HL-60/S4 treated with retinoic acid at 250 ng/mL for 4 days and 3 days (cell line): ENCODE measurements around the gene RSU1.

Experiments used
- in situ Hi-C: fragments of 300-500 bp; cut with MboI; formaldehyde crosslinking; loops from 2 replicates; pipeline ENCODE4 v1.7.0; 2022; ENCODE audit warnings: low sequenced_read_pairs

The RSU1 gene

GRCh38 chr10:16686054-16686902 is 130.9 kb downstream of the RSU1 start:
- in situ Hi-C loops = no loop called here

DNA sequence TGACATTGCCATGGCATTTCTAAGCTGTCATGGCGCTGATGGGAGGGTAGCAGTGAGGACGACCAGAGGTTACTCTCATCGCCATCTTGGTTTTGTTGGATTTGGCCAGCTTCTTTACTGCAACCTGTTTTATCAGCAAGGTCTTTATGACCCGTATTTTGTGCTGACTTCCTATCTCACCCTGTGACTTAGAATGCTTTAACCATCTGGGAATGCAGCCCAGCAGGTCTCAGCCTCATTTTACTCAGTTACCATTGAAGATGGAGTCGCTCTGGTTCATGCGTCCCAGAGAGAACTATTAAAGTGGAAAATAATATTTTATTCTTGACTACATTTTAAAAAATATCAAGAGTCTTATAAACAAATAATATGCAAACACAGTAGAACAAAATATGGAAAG is 131.7 kb downstream of the RSU1 start:
- in situ Hi-C loops = no loop called here

DNA sequence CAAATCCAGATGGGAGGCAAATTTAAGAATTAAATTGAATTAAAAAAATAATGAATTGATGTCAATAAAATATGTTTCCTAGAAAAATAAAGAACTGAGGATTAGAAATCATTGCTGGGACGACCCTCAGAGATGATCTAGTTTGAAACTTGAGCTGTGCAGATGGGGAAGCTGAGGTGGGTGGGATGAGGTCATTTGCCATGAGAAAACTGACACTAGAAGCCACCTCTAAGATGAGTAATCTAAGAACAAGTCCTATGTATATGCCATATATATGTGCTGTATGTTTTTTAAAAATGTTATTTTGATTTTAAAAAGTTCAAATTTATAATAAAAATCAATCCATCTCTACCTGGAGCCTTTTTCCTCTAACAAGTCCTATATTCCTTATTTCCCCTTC is 135.7 kb downstream of the RSU1 start:
- in situ Hi-C loops = no loop called here

DNA sequence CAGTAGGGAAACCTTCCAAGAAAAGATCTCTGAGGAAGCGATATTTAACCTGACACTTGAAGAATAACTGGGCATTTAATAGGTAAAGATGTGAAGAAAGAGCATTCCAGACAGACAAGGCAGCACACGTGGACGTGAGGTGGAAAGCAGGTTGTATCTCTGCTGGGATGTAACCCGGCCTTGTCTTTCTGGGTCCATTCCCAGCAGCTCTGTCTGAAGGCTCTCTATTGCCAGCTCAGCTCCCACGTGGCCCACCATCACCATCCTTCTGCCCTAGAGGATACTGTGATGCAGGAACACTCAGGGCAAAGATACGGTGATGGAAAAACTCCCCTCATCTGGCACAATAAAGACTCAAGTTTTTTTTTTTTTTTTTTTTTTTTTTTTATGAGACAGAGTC is 137.7 kb downstream of the RSU1 start:
- in situ Hi-C loops = no loop called here

GRCh38 chr10:16675334-16675733 is 141.9 kb downstream of the RSU1 start:
- in situ Hi-C loops = no loop called here

- in situ Hi-C loops = no loop called here
Measured at GRCh38 chr10:16674147-16674703, 143.0 kb downstream of the RSU1 start.

DNA sequence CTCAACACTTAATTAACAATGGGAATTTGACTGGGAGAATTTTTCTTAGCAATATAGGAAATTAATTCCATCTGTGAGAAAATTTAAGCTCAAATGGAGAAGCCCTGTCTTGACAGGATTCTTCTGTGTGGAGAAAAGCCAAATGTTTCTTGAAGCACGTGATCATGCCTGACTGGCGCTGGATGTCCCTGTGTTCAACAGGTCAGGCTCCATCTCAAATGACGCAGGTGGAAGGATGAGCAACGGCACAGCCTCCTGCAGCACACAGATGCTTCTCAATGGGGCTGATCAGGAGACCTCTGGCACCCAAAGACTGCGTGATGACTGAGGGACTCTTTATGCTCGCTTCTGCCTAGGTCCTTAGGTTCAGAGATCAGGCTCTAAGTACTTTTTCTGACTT is 143.8 kb downstream of the RSU1 start:
- in situ Hi-C loops = no loop called here

DNA sequence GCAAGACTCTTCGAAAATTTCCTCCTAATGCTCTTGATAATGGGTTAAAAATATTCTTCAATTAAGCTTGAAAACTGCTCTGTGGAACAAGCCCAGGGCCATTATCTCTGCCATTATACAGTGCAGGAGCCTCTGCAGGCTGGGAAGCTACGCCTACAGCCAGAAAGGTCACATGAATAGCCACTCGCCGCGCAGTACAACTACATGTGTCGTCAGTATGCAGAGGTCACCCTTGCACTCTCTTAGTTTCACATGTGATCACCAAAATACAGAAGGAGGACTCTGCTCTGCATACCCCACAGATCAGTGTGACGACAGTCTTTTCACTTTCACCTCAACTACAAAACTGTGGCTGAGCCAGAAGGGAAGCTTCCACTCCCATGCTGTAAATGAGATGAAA is 153.8 kb downstream of the RSU1 start:
- in situ Hi-C loops = no loop called here

- in situ Hi-C loops = no loop called here
Measured at GRCh38 chr10:16662923-16663322, 154.3 kb downstream of the RSU1 start.

DNA sequence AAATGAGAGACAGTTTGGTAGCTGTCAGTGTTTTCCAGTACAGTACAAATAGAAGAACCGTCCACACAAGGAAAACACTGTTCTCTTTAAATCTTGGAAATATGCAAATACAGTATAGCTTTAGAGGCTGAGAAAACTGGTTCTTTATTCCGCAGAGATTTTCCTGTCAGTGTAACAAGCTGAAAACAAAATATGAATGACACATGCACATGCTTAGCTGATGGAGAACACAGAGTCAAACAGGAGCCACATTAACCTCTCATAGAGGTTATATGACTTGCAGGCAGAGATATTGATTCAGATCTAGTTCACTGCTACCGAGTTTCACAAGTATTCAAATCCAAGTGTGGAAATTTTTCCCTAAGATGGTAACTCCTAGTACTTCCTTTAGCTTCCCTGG is 160.3 kb downstream of the RSU1 start:
- in situ Hi-C loops = no loop called here

- in situ Hi-C loops = no loop called here
Measured at GRCh38 chr10:16653224-16653623, 164.0 kb downstream of the RSU1 start.

DNA sequence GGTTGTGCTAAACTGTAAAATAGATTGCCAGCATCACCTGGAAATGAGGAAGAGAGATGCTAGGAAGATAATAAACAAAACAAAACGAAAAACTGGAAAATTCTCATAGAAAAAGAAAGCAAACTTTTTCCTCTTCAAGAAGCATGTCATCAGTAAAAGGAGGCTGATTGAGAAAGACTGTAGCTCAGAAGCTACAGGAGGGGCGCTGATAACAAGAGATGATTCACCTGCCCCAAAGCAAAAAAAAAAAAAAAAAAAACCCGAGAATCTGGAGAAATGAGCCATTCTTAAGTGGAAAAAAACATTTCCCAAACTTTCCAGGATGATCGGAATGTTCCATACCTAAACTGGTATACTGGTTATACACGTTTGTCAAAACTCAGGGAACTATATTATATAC is 165.1 kb downstream of the RSU1 start:
- in situ Hi-C loops = no loop called here

GRCh38 chr10:16649757-16650156 is 167.5 kb downstream of the RSU1 start:
- in situ Hi-C loops = no loop called here

DNA sequence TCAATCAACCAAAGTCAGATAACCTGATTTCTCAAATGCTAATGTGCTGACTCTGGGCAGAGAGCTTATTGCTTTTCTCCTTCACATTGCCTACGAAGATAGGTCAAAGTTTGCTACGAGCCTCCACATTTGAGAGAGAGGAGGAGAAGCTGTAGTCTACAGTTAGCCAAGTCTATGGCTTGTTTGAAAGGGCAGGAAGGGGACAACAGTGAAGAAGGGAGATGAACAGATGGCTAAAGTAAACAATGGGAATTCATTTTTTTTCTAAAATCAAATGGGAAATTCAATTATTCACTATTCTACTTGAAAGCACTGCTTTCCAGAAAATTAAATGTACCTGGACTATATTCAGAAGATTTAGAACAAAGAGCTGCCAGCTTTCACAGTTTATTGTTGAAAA is 168.9 kb downstream of the RSU1 start:
- in situ Hi-C loops = no loop called here

- in situ Hi-C loops = no loop called here
Measured at GRCh38 chr10:16646181-16647059, 170.8 kb downstream of the RSU1 start.

DNA sequence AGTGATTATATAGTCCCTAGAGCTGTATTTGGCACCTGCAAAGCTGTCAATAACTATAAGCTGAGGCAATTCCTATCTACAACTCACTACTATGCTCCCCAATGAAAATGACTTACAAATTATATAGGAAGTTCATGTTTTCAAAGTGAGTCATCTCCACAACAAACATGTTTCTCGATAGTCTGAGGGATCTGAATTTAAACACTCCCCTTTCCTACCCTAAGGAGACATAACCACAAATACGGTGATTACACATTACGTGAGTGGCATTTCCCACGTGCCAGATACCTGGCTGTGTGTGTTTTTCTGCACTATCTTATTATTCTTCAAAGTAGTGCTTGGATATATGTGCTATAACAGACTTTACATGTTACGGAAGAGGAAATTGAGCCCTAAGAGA is 173.1 kb downstream of the RSU1 start:
- in situ Hi-C loops = no loop called here

- in situ Hi-C loops = no loop called here
Measured at GRCh38 chr10:16643502-16643901, 173.7 kb downstream of the RSU1 start.

- in situ Hi-C loops = no loop called here
Measured at GRCh38 chr10:16640153-16640552, 177.1 kb downstream of the RSU1 start.

- in situ Hi-C loops = no loop called here
Measured at GRCh38 chr10:16639471-16639870, 177.8 kb downstream of the RSU1 start.

GRCh38 chr10:16632996-16633395 is 184.2 kb downstream of the RSU1 start:
- in situ Hi-C loops = no loop called here

GRCh38 chr10:16626697-16627096 is 190.5 kb downstream of the RSU1 start:
- in situ Hi-C loops = no loop called here

DNA sequence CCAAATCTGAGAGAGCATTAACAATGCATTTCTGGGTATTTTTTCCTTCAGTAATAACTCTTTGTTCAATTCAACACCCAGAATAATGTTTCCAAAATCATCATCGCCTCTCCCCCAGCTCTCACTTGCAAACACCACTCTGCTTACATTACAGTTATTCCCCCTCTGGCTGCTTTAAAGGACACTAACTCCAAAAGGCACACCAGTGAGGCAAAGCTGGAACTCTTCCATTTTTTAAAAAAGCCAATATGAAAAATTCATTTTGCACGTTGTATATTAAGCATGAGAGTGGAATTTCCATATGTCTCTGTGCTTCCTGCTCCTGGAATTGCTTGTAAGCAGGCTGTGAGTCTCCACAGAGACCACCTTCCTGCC is 204.3 kb downstream of the RSU1 start:
- in situ Hi-C loops = no loop called here
